CD14-positive monocyte (primary cell): ENCODE results near the gene BTK. TPM values are rescaled to one million over a fixed set of nuclear protein-coding genes. Genes with fewer than 3 reads are reported as not detected.

ENCODE experiments used
- DNase-seq, 3 donors: peaks; one replicate each; pipeline ENCODE4 v3.0.0-alpha.2; 2011 to 2022
- H2AFZ ChIP-seq: 2 replicates; pipeline ENCODE4 v1.6.0; 2012; ENCODE audit warnings: mild to moderate bottlenecking, low read depth, low read length, inconsistent platforms; ENCODE audit not compliant: insufficient read depth, poor library complexity, severe bottlenecking
- H3K27ac ChIP-seq, 2 donors: 1 replicate in 1 of 2; 2 replicates in 1 of 2; pipeline ENCODE4 v1.5.1; 2012 to 2013; ENCODE audit warnings: low read length in 2 of 2, control low read depth in 1 of 2, inconsistent platforms in 1 of 2, low read depth in 1 of 2, mild to moderate bottlenecking in 1 of 2
- H3K27me3 ChIP-seq, 2 donors: one replicate each; pipeline versions ENCODE4 v1.6.0 to v1.6.1; 2011 to 2013; ENCODE audit warnings: low read length in 2 of 2; ENCODE audit not compliant: control insufficient read depth in 2 of 2, insufficient read depth in 2 of 2
- H3K36me3 ChIP-seq, 2 donors: replicated peaks in 1 of 2; 1 replicate in 1 of 2; 2 replicates in 1 of 2; pipeline versions ENCODE4 v1.5.1 to v1.6.1; 2012 to 2013; ENCODE audit warnings: low read length in 2 of 2, control low read depth in 1 of 2, inconsistent platforms in 1 of 2, mild to moderate bottlenecking in 1 of 2; ENCODE audit not compliant: insufficient read depth in 2 of 2, control insufficient read depth in 1 of 2
- H3K4me1 ChIP-seq, 2 donors: 1 replicate in 1 of 2; 2 replicates in 1 of 2; pipeline versions ENCODE4 v1.5.1 to v1.6.1; 2012 to 2013; ENCODE audit warnings: low read length in 2 of 2, control low read depth in 1 of 2, inconsistent platforms in 1 of 2, mild to moderate bottlenecking in 1 of 2, moderate library complexity in 1 of 2; ENCODE audit not compliant: insufficient read depth in 2 of 2, control insufficient read depth in 1 of 2
- H3K4me2 ChIP-seq: replicated peaks from 2 replicates; pipeline ENCODE3; 2012; ENCODE audit warnings: low read length, moderate library complexity, mild to moderate bottlenecking; ENCODE audit not compliant: poor library complexity, severe bottlenecking; ENCODE audit errors: extremely low read depth
- H3K4me3 ChIP-seq, 3 experiments: fragments of 200-600 bp in 1 of 3; sonication (generic) in 1 of 3; replicated peaks in 1 of 3; 1 replicate in 2 of 3; 2 replicates in 1 of 3; pipeline ENCODE4 v1.5.1; 2011 to 2013; ENCODE audit warnings: low read length in 3 of 3, mild to moderate bottlenecking in 3 of 3, control low read depth in 2 of 3, low read depth in 2 of 3, inconsistent platforms in 1 of 3, moderate library complexity in 1 of 3
- H3K79me2 ChIP-seq: 2 replicates; pipeline ENCODE4 v1.6.0; 2012; ENCODE audit warnings: mild to moderate bottlenecking, control low read depth, inconsistent platforms, low read length, moderate library complexity; ENCODE audit not compliant: insufficient read depth
- H3K9ac ChIP-seq: 2 replicates; pipeline ENCODE4 v1.6.0; 2017; ENCODE audit warnings: low read length, mild to moderate bottlenecking; ENCODE audit not compliant: insufficient read depth, poor library complexity, severe bottlenecking
- H3K9me3 ChIP-seq, 2 donors: replicated peaks in 1 of 2; 1 replicate in 1 of 2; 2 replicates in 1 of 2; pipeline versions ENCODE4 v1.5.1 to v1.6.1; 2012 to 2013; ENCODE audit warnings: low read length in 2 of 2, control low read depth in 1 of 2; ENCODE audit not compliant: control insufficient read depth in 1 of 2, insufficient read depth in 1 of 2
- H4K20me1 ChIP-seq: 2 replicates; pipeline ENCODE4 v1.6.0; 2012; ENCODE audit warnings: mild to moderate bottlenecking, low read length, control low read depth, moderate library complexity; ENCODE audit not compliant: insufficient read depth
- H3K27ac Mint-ChIP-seq, 7 donors: one replicate each; pipeline ENCODE4 v1.8.0; 2020; ENCODE audit warnings: mild to moderate bottlenecking in 7 of 7, mixed read lengths in 7 of 7, moderate library complexity in 6 of 7, inconsistent platforms in 2 of 7
- H3K27me3 Mint-ChIP-seq, 3 donors: one replicate each; pipeline ENCODE4 v1.8.0; 2021 to 2022; ENCODE audit warnings: low read depth in 3 of 3, mild to moderate bottlenecking in 3 of 3, mixed read lengths in 3 of 3, moderate library complexity in 3 of 3, inconsistent platforms in 1 of 3
- H3K36me3 Mint-ChIP-seq, 2 donors: one replicate each; pipeline ENCODE4 v1.8.0; 2020; ENCODE audit warnings: mixed read lengths in 2 of 2, inconsistent platforms in 1 of 2, mild to moderate bottlenecking in 1 of 2
- H3K4me1 Mint-ChIP-seq: one replicate; pipeline ENCODE4 v1.8.0; 2020; ENCODE audit warnings: mild to moderate bottlenecking, mixed read lengths
- H3K4me3 Mint-ChIP-seq, 2 donors: one replicate each; pipeline ENCODE4 v1.8.0; 2020; ENCODE audit warnings: mild to moderate bottlenecking in 2 of 2, mixed read lengths in 2 of 2, moderate library complexity in 1 of 2
- H3K9me3 Mint-ChIP-seq, 7 donors: one replicate each; pipeline ENCODE4 v1.8.0; 2020 to 2022; ENCODE audit warnings: mixed read lengths in 7 of 7, mild to moderate bottlenecking in 6 of 7, moderate library complexity in 6 of 7, inconsistent platforms in 2 of 7
- WGBS: methylation state at CpG from one replicate; pipeline ENCODE4 v1.1.5; 2013; ENCODE audit warnings: missing lambda C conversion rate; ENCODE audit not compliant: insufficient coverage; 5-methylcytosine and 5-hydroxymethylcytosine counted together
- intact Hi-C, 2 donors: fragments of 100-400 bp; cut with micrococcal nuclease; formaldehyde crosslinking; loops; one replicate each; pipeline versions ENCODE4 v1.15.0 to v1.15.1; 2023
- polyA plus RNA-seq, 3 donors: library from polyadenylated mRNA; depleted of rRNA in 1 of 3; unstranded in 2 of 3; stranded (reverse) in 1 of 3; fragments of 300-500 nt in 2 of 3; fragments of >200 nt in 1 of 3; fragmentation: Illumina TruSeq in 2 of 3; gene quantifications; 1 replicate in 2 of 3; 2 replicates in 1 of 3; pipeline ENCODE4 v1.2.3, GENCODE V29; 2012 to 2021
- TF ChIP-seq, protein P1 (sequence below): fragments of 200-600 bp; IDR thresholded peaks from one replicate; pipeline ENCODE4 v1.8.0; 2022; ENCODE audit warnings: antibody characterized with exemption, mild to moderate bottlenecking

The BTK gene
- polyA plus RNA-seq, 3 donors: 74.1 to 92.9 (median 82.9) TPM

DNA sequence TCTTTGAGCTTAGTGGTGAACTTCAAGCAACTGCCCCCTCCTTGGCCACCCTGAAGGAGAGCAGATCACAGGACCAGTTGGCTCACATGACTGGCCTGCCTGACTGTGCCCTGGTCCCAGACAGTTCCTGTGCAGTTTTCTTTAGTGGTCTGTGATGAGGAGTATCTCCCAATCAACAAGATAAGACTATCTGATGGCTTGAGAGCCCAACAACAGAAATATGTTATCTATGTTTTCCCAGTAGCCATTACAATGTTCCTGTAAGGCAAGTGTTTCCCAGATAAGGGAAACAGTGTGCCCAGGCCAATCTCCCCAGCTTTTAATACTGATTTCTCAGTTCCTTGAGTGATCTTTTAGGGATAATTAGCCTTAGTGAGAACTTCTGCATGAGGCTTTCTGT is 23.2 kb downstream of the BTK start:
- H3K4me3 Mint-ChIP-seq: no peak overlapping the region
- no peaks in the 10 kb centered on the region for H3K9me3 Mint-ChIP-seq
- Histone ChIP-seq H3K4me1 (no peaks in the 10 kb centered on the region), H3K27me3 (no peaks in the 10 kb centered on the region), H2AFZ (no peak overlapping the region), H3K36me3 (peaks cover 63 to 87% of the 10 kb centered on the region in 2 donors), H3K4me3 (no peak overlapping the region), H3K9ac (no peak overlapping the region), H3K4me2 (no peak overlapping the region), H4K20me1 (no peaks in the 10 kb centered on the region), H3K9me3 (no peaks in the 10 kb centered on the region), H3K27ac (no peak overlapping the region), H3K79me2 (no peaks in the 10 kb centered on the region)
- no peaks in the 10 kb centered on the region for H3K4me1 Mint-ChIP-seq
- TF ChIP-seq, protein P1, sequence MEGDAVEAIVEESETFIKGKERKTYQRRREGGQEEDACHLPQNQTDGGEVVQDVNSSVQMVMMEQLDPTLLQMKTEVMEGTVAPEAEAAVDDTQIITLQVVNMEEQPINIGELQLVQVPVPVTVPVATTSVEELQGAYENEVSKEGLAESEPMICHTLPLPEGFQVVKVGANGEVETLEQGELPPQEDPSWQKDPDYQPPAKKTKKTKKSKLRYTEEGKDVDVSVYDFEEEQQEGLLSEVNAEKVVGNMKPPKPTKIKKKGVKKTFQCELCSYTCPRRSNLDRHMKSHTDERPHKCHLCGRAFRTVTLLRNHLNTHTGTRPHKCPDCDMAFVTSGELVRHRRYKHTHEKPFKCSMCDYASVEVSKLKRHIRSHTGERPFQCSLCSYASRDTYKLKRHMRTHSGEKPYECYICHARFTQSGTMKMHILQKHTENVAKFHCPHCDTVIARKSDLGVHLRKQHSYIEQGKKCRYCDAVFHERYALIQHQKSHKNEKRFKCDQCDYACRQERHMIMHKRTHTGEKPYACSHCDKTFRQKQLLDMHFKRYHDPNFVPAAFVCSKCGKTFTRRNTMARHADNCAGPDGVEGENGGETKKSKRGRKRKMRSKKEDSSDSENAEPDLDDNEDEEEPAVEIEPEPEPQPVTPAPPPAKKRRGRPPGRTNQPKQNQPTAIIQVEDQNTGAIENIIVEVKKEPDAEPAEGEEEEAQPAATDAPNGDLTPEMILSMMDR: no peak
- intact Hi-C loops: no loop called here
- peak overlapping the region in 1 of 7 donors; percentile 32 for H3K27ac Mint-ChIP-seq
- H3K36me3 Mint-ChIP-seq: peaks cover 58 to 78% of the 10 kb centered on the region in 2 donors
- no peak for DNase-seq
- peaks cover 0 to 1% (median 0%) of the 10 kb centered on the region in 3 donors for H3K27me3 Mint-ChIP-seq

DNA sequence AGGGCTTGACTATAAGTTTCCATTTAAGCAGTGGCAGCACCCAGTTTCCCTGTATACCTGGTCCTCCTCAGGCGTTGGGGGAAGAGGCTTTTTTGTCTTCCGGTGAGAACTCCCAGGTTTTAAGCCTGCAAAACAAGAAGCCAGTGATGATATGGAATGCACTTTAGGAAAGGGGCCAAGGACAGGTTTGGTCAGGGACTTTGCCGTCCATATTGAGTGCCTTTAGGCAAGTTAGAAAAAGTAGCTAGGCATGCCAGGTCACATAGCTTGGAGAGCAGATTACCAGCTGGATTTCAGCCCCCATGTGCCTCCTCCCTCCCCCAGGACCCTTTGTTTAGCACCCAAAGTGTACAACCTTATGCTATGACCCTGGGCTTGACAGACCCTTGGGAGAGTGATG is 23.9 kb downstream of the BTK start:
- no peak overlapping the region for H3K4me3 Mint-ChIP-seq
- Histone ChIP-seq H3K27ac (no peak overlapping the region), H3K27me3 (no peaks in the 10 kb centered on the region), H3K9me3 (no peaks in the 10 kb centered on the region), H4K20me1 (no peaks in the 10 kb centered on the region), H2AFZ (no peak overlapping the region), H3K9ac (no peak overlapping the region), H3K4me3 (no peak overlapping the region), H3K4me1 (no peaks in the 10 kb centered on the region), H3K79me2 (no peaks in the 10 kb centered on the region), H3K4me2 (no peak overlapping the region), H3K36me3 (peaks cover 69 to 89% of the 10 kb centered on the region in 2 donors)
- H3K4me1 Mint-ChIP-seq: no peaks in the 10 kb centered on the region
- intact Hi-C loops: no loop called here
- TF ChIP-seq, protein P1: no peak
- H3K36me3 Mint-ChIP-seq: peaks cover 62 to 81% of the 10 kb centered on the region in 2 donors
- no CpG with 5 or more reads among the region's 3 CpGs for WGBS
- H3K27ac Mint-ChIP-seq: no peak overlapping the region
- no peaks in the 10 kb centered on the region for H3K9me3 Mint-ChIP-seq
- DNase-seq: no peak
- peaks cover 0 to 1% (median 0%) of the 10 kb centered on the region in 3 donors for H3K27me3 Mint-ChIP-seq
